ENCODE data around the gene XPNPEP2.

DNA sequence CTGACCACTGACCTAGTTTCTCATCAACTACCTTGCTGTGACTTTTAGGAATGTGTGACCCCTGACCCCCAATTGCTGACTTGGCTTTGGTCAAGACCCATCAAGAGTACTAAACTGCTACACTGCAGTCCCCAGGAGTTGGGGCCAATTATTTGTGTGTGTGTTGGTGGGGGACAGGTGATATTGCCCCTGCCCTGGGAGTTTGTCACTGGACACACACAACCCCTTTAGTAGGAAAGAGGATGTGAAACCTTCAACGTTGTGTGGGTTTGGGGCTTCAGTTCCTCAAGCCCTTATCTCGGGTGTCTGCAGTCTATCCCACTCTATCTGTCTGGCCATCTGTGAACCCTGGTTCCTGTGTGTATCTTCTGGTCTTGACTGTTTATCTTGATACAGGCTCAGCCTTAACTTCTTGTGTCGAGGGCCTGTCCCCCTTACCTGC lies 47.5 kb downstream of the XPNPEP2 start:
- TF ChIP-seq JUND (IDR thresholded peaks at IDR 0.05) (no peak), SIN3A (IDR thresholded peaks at IDR 0.05; ENCODE audit: borderline replicate concordance, low read depth, low read length) (no peak), TCF12 (IDR thresholded peaks at IDR 0.05) (no peak), RAD21 (IDR thresholded peaks at IDR 0.05; ENCODE audit: low read length) (no peak), USF2 (IDR thresholded peaks at IDR 0.05; ENCODE audit: borderline replicate concordance, low read depth, low read length) (no peak), POLR2AphosphoS5 (IDR thresholded peaks at IDR 0.05; ENCODE audit: low read depth, low read length) (no peak), MEF2A (IDR thresholded peaks at IDR 0.05; ENCODE audit: borderline replicate concordance, low read depth) (no peak), TAF1 (IDR thresholded peaks at IDR 0.05; ENCODE audit: borderline replicate concordance, low read depth, low read length) (no peak)
- TF ChIP-seq, protein P1, sequence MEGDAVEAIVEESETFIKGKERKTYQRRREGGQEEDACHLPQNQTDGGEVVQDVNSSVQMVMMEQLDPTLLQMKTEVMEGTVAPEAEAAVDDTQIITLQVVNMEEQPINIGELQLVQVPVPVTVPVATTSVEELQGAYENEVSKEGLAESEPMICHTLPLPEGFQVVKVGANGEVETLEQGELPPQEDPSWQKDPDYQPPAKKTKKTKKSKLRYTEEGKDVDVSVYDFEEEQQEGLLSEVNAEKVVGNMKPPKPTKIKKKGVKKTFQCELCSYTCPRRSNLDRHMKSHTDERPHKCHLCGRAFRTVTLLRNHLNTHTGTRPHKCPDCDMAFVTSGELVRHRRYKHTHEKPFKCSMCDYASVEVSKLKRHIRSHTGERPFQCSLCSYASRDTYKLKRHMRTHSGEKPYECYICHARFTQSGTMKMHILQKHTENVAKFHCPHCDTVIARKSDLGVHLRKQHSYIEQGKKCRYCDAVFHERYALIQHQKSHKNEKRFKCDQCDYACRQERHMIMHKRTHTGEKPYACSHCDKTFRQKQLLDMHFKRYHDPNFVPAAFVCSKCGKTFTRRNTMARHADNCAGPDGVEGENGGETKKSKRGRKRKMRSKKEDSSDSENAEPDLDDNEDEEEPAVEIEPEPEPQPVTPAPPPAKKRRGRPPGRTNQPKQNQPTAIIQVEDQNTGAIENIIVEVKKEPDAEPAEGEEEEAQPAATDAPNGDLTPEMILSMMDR (IDR thresholded peaks at IDR 0.05) = no peak

Measured in SK-N-SH (cell line).